ENCODE data around the gene TAOK1.

Gene TAOK1

DNA sequence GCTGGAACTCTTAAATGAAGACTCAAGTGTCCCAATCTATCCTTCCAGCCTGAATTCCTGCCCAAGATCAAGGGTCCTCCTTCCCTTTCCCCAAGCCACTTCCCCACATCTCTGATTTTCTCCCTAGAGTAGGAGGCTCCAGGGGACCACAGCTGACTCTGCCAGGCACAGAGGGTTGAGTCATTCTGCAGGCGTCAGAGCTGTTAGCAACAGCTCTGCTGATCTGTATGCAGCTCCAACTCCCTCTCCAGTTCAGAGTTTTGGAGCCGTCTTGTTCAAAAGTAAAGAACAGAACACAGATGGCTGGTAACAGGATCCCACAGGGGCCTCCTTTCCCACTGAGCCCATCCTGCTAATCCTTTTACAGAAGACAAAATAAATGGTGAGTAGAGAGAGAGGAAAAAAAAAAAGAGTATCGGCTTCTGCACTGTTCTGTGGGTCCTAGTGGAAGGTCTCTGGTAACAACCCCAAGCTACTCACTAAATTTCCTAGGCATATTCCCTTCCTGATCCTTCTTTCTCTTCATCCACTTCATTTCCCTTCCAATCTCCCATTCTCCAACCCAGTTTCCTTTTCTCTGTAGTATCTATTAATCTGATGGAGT lies 13.4 kb upstream of the TAOK1 start:
- Histone ChIP-seq H3K4me3 (ENCODE audit: insufficient read depth, low read depth, low read length, poor library complexity, severe bottlenecking) (no peak overlapping the region), H3K27me3 (replicated peaks; ENCODE audit: control insufficient read depth, insufficient read depth, low read length, poor library complexity, severe bottlenecking) (no peaks in the 10 kb centered on the region), H3K27ac (ENCODE audit: insufficient read depth, low read length, poor library complexity, severe bottlenecking) (no peak overlapping the region), H3K4me1 (ENCODE audit: control insufficient read depth, insufficient read depth, low read length, poor library complexity, severe bottlenecking) (no peaks in the 10 kb centered on the region), H3K9me3 (ENCODE audit: control insufficient read depth, low read length) (no peaks in the 10 kb centered on the region), H3K36me3 (ENCODE audit: control insufficient read depth, insufficient read depth, low read length) (no peaks in the 10 kb centered on the region)
- no peak for DNase-seq

DNA sequence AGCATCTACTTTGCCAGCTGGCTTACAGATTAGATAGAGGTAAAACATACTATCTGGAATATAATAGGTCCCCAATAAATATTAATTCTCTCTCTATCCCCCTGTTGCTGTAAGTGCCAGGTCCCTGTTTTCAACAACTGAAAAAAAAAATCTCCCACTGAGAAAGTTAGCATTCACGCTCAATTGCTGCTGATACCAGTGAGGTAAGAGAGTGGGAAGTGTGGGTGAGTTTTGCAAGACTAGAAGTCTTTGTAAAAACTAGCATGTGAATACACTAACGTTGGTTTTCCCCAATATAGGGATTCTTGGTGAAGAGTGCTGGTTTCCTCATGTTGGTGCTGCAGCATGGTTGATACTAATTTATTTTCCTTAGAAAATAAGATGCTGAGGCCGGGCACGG lies 11.7 kb upstream of the TAOK1 start:
- Histone ChIP-seq H3K4me3 (ENCODE audit: insufficient read depth, low read depth, low read length, poor library complexity, severe bottlenecking) (no peak overlapping the region), H3K27ac (ENCODE audit: insufficient read depth, low read length, poor library complexity, severe bottlenecking) (no peak overlapping the region), H3K27me3 (replicated peaks; ENCODE audit: control insufficient read depth, insufficient read depth, low read length, poor library complexity, severe bottlenecking) (no peaks in the 10 kb centered on the region), H3K9me3 (ENCODE audit: control insufficient read depth, low read length) (no peaks in the 10 kb centered on the region), H3K4me1 (ENCODE audit: control insufficient read depth, insufficient read depth, low read length, poor library complexity, severe bottlenecking) (no peaks in the 10 kb centered on the region), H3K36me3 (ENCODE audit: control insufficient read depth, insufficient read depth, low read length) (no peaks in the 10 kb centered on the region)
- no peak for DNase-seq

DNA sequence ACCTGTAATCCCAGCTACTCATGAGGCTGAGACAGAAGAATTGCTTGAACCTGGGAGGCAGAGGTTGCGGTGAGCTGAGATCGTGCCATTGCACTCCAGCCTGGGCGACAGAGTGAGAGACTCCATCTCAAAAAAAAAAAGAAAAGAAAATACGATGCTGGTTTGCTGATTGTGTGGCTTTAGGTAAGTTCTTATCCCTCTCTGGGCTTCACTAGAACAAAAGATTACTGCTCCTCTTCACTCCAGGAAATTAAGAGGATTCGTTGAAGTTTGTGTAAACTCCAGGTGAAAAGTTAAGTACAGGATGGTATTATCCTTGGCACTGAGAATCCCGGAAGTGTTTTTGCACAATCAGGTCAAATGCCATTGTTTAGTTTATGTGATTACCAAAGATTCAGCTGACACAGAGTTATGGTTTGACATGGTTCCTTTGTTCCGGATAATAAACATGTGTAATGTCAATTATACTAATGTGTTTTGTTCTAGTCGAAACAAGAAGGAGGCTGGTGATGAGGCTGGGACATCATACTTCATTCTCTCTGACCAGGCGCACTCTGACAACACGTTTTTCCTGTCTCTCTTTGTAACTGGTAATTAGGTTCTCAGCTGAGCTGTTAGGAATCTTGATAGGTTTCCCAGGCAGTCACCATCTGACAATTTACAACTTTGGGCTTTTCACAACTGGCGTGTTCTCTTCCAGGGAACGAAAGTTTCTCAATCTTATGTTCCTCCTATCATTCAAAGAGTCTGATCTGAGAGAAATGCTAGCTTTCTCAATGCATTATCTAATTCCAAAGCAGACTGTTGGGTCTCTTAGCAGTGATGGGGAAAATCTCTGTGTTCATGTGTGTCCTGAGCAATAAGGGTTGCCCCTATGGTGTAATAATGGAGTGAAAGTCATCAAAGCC lies 10.8 kb upstream of the TAOK1 start:
- DNase-seq: no peak
- Histone ChIP-seq H3K27me3 (replicated peaks; ENCODE audit: control insufficient read depth, insufficient read depth, low read length, poor library complexity, severe bottlenecking) (no peaks in the 10 kb centered on the region), H3K4me1 (ENCODE audit: control insufficient read depth, insufficient read depth, low read length, poor library complexity, severe bottlenecking) (no peaks in the 10 kb centered on the region), H3K36me3 (ENCODE audit: control insufficient read depth, insufficient read depth, low read length) (no peaks in the 10 kb centered on the region), H3K4me3 (ENCODE audit: insufficient read depth, low read depth, low read length, poor library complexity, severe bottlenecking) (no peak overlapping the region), H3K27ac (ENCODE audit: insufficient read depth, low read length, poor library complexity, severe bottlenecking) (no peak overlapping the region), H3K9me3 (ENCODE audit: control insufficient read depth, low read length) (no peaks in the 10 kb centered on the region)

DNA sequence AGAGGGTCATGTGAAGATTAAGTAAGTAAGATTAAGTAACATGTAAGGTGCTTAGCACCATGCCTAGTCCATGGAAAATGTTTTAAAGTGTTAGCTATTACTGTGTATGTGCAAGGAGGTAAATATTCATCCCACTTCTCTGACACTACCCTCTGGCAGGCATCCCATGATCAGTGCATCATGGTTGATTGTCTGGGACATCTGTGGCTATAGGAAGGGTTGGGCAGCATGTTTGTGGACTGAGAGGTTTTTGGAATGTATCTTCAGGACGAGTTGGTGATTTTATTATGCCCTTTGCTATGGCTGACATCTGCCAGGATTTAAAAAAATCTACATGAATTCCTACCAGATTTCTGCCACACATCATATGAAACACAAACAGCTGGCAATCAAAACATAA lies 6.5 kb upstream of the TAOK1 start:
- Histone ChIP-seq H3K9me3 (ENCODE audit: control insufficient read depth, low read length) (no peaks in the 10 kb centered on the region), H3K4me1 (ENCODE audit: control insufficient read depth, insufficient read depth, low read length, poor library complexity, severe bottlenecking) (no peaks in the 10 kb centered on the region), H3K4me3 (ENCODE audit: insufficient read depth, low read depth, low read length, poor library complexity, severe bottlenecking) (no peak overlapping the region), H3K27me3 (replicated peaks; ENCODE audit: control insufficient read depth, insufficient read depth, low read length, poor library complexity, severe bottlenecking) (no peaks in the 10 kb centered on the region), H3K27ac (ENCODE audit: insufficient read depth, low read length, poor library complexity, severe bottlenecking) (no peak overlapping the region), H3K36me3 (ENCODE audit: control insufficient read depth, insufficient read depth, low read length) (no peaks in the 10 kb centered on the region)
- DNase-seq: no peak

DNA sequence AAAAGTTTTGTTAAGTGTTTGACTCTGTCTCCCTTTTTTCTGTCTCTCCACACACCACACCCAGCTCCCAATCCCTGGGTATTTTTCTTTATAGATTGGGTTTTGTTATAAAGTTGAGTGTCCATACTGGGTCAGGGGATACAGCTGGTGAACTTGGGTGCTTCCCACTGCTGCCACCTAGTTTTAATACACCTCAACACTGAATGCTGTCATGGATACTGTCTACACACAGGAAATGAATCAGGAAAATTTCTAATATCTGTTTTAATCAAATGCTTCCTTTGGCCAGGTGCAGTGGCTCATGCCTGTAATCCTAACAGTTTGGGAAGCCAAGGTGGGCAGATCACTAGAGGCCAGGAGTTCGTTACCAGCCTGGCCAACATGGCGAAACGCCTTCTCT lies 5.3 kb upstream of the TAOK1 start:
- H3K4me1 ChIP-seq (ENCODE audit: control insufficient read depth, insufficient read depth, low read length, poor library complexity, severe bottlenecking): no peaks in the 10 kb centered on the region
- no peaks in the 10 kb centered on the region for H3K36me3 ChIP-seq (ENCODE audit: control insufficient read depth, insufficient read depth, low read length)
- H3K27me3 ChIP-seq (replicated peaks; ENCODE audit: control insufficient read depth, insufficient read depth, low read length, poor library complexity, severe bottlenecking): no peaks in the 10 kb centered on the region
- H3K4me3 ChIP-seq (ENCODE audit: insufficient read depth, low read depth, low read length, poor library complexity, severe bottlenecking): no peak overlapping the region
- H3K9me3 ChIP-seq (ENCODE audit: control insufficient read depth, low read length): no peaks in the 10 kb centered on the region
- DNase-seq: no peak
- no peak overlapping the region for H3K27ac ChIP-seq (ENCODE audit: insufficient read depth, low read length, poor library complexity, severe bottlenecking)

DNA sequence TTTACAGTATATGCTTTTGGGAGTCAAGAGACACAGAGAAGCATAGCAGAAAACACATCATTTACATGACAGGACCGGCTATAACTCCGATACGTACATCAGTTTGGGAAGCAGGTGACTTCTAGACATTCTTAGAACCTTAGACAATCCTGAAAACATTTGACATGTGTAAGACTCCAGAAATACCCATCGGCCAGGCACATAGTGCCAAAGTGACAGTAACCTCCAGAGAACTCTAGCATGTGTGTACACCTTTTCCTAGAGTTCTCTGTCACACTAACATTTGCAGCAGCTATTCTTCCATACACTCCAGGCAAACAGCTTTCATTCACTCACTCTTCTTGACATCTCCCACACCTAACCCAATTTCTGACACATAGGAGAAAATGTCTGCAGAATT lies 3.4 kb upstream of the TAOK1 start:
- Histone ChIP-seq H3K4me1 (ENCODE audit: control insufficient read depth, insufficient read depth, low read length, poor library complexity, severe bottlenecking) (peaks cover 4% of the 10 kb centered on the region), H3K27me3 (replicated peaks; ENCODE audit: control insufficient read depth, insufficient read depth, low read length, poor library complexity, severe bottlenecking) (no peaks in the 10 kb centered on the region), H3K9me3 (ENCODE audit: control insufficient read depth, low read length) (no peaks in the 10 kb centered on the region), H3K4me3 (ENCODE audit: insufficient read depth, low read depth, low read length, poor library complexity, severe bottlenecking) (no peak overlapping the region), H3K36me3 (ENCODE audit: control insufficient read depth, insufficient read depth, low read length) (no peaks in the 10 kb centered on the region), H3K27ac (ENCODE audit: insufficient read depth, low read length, poor library complexity, severe bottlenecking) (no peak overlapping the region)
- DNase-seq: no peak

DNA sequence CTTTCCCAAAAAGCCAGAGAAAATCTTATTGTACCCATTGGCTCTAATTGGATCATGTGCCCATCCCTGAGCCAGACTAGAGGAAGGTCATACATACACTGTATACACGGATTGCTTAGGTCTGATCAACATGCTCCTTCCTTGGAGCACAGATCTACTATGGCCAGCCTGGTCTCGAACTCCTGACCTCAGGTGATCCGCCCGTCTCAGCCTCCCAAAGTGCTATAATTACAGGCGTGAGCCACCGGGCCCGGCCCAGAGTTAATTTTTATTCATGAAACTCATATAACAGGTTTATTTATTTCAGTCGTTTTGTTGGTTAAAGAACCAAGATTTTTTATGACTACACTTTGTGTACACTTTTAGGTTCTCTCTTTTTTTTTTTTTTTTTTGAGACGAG lies 1.2 kb upstream of the TAOK1 start:
- Histone ChIP-seq H3K4me3 (ENCODE audit: insufficient read depth, low read depth, low read length, poor library complexity, severe bottlenecking) (no peak overlapping the region), H3K9me3 (ENCODE audit: control insufficient read depth, low read length) (no peaks in the 10 kb centered on the region), H3K36me3 (ENCODE audit: control insufficient read depth, insufficient read depth, low read length) (no peaks in the 10 kb centered on the region)

DNA sequence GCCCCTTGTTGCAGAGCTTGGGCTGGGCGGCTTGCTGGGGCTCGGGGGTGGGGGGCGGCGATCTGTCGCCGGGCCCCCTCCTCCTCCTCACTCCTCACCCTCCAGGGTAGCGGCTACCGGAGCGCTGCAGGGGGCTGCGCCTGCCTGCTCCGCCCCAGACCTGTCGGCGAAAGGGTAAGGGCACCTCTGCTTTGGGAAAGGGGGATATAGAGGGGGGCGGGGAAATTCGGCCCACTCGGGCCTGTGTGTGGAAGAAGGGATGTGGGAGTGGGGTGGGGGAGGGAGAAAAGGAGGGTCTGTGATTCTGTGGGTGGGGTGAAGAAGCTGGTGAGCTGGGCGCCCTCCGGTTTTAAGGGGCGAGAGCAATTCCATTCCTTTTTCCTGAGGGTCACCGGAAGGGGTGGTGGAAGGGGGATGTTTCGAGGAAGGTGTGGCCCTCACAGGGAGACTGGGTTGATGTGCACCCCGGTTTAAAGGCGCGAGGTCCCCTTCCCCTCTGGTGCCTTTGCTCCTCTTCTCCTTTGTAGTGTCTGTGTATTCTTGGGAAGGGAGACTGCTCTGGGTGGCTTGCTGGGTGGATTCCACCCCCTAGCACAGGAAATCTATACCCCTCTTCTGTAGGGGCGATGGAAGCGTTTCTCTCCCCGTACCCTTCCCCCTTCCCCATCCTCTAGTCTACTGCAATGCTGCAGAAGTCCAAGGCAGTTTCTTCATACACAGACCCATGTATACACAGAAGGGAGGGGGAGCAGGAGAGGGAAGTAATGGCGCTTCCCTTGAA lies 878 bp downstream of the TAOK1 start:
- H3K4me1 ChIP-seq (ENCODE audit: control insufficient read depth, insufficient read depth, low read length, poor library complexity, severe bottlenecking): peaks cover 6% of the 10 kb centered on the region
- H3K27me3 ChIP-seq (replicated peaks; ENCODE audit: control insufficient read depth, insufficient read depth, low read length, poor library complexity, severe bottlenecking): no peaks in the 10 kb centered on the region
- H3K36me3 ChIP-seq (ENCODE audit: control insufficient read depth, insufficient read depth, low read length): no peaks in the 10 kb centered on the region
- DNase-seq: no peak
- H3K9me3 ChIP-seq (ENCODE audit: control insufficient read depth, low read length): no peaks in the 10 kb centered on the region
- H3K4me3 ChIP-seq (ENCODE audit: insufficient read depth, low read depth, low read length, poor library complexity, severe bottlenecking): peak overlapping the region; percentile 96
- H3K27ac ChIP-seq (ENCODE audit: insufficient read depth, low read length, poor library complexity, severe bottlenecking): peak overlapping the region; percentile 98

More for the DNA sequence above, 1.2 kb upstream of the TAOK1 start:
- no peak for DNase-seq
- no peaks in the 10 kb centered on the region for H3K27me3 ChIP-seq (replicated peaks; ENCODE audit: control insufficient read depth, insufficient read depth, low read length, poor library complexity, severe bottlenecking)
- H3K4me1 ChIP-seq (ENCODE audit: control insufficient read depth, insufficient read depth, low read length, poor library complexity, severe bottlenecking): peaks cover 6% of the 10 kb centered on the region
- H3K27ac ChIP-seq (ENCODE audit: insufficient read depth, low read length, poor library complexity, severe bottlenecking): no peak overlapping the region

DNA sequence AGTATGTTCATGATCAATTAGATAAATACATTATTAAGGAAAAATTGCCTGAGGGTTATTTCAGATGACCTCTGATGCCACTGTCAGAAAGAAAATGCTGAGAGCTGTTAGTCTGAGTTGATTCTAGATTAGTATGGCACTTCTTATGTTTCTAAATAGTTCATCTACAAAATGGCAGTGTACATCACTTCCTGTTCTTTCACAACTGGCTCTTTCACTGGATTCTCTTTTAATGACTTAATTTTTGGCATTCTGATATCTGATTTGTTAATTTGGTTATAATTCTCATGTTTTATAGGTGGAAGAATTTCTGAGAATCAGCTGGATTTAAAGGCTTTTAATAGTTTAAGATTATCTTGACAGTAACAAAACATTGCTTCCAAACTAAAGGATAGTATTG lies 3.3 kb downstream of the TAOK1 start:
- DNase-seq: no peak
- Histone ChIP-seq H3K9me3 (ENCODE audit: control insufficient read depth, low read length) (no peaks in the 10 kb centered on the region), H3K4me3 (ENCODE audit: insufficient read depth, low read depth, low read length, poor library complexity, severe bottlenecking) (no peak overlapping the region), H3K4me1 (ENCODE audit: control insufficient read depth, insufficient read depth, low read length, poor library complexity, severe bottlenecking) (peaks cover 6% of the 10 kb centered on the region), H3K27me3 (replicated peaks; ENCODE audit: control insufficient read depth, insufficient read depth, low read length, poor library complexity, severe bottlenecking) (no peaks in the 10 kb centered on the region), H3K27ac (ENCODE audit: insufficient read depth, low read length, poor library complexity, severe bottlenecking) (no peak overlapping the region), H3K36me3 (ENCODE audit: control insufficient read depth, insufficient read depth, low read length) (no peaks in the 10 kb centered on the region)

DNA sequence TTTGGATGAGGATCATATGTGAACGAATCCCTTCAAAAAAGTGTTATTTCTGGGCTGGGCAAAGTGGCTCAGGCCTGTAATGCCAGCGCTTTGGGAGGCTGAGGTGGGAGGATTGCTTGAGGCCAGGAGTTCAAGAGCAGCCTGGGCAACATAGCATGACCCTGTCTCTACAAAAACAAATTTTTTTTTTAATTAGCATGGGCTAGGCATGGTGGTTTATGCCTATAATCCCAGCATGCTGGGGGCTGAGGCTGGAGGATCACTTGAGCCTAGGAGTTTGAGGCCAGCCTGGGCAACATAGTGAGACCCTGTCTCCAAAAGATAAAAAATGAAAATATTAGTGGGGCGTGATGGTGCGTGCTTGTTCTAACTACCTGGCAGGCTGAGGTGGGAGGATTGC lies 4.6 kb downstream of the TAOK1 start:
- no peak for DNase-seq
- Histone ChIP-seq H3K4me3 (ENCODE audit: insufficient read depth, low read depth, low read length, poor library complexity, severe bottlenecking) (no peak overlapping the region), H3K4me1 (ENCODE audit: control insufficient read depth, insufficient read depth, low read length, poor library complexity, severe bottlenecking) (peaks cover 6% of the 10 kb centered on the region), H3K36me3 (ENCODE audit: control insufficient read depth, insufficient read depth, low read length) (peaks cover 4% of the 10 kb centered on the region), H3K27me3 (replicated peaks; ENCODE audit: control insufficient read depth, insufficient read depth, low read length, poor library complexity, severe bottlenecking) (no peaks in the 10 kb centered on the region), H3K9me3 (ENCODE audit: control insufficient read depth, low read length) (no peaks in the 10 kb centered on the region), H3K27ac (ENCODE audit: insufficient read depth, low read length, poor library complexity, severe bottlenecking) (no peak overlapping the region)
